GM12878 (cell line): ENCODE measurements around the gene DEPDC7. TPM values are rescaled to one million over a fixed set of nuclear protein-coding genes. Genes with fewer than 3 reads are reported as not detected.
A peak's percentile ranks its signal among the peaks of the same experiment; 100 is the strongest.
"Not testable (repeated sequence)": the region's sequence is repeated elsewhere in the genome, so short reads cannot be mapped to it uniquely, and the experiment has no call there.

Source experiments
- ATAC-seq: fragments of 200-7000 bp; cut with Tn5 transposase; 3 replicates; pipeline ENCODE4 v1.9.1; 2020; ENCODE audit warnings: mild to moderate bottlenecking, moderate library complexity
- BruUV-seq: library from RNA; stranded (reverse); fragments of 400-500 nt; replicated peaks from 2 replicates; lab custom pipeline; 2021; lab: Mats Ljungman, UMichigan
- CTCF ChIA-PET: fragments of 300-600 bp; sonication (Branson Sonifier 250); formaldehyde crosslinking; extraction: SDS; loops from one replicate; lab custom pipeline; 2021; ENCODE audit warnings: inconsistent platforms; lab: Yijun Ruan, JAX
- POLR2A ChIA-PET: fragments of 350-600 bp; formaldehyde crosslinking; extraction: SDS; loops from one replicate; lab custom pipeline; 2021; ENCODE audit warnings: inconsistent platforms; lab: Charles Lee
- RAD21 ChIA-PET: fragments of 300-600 bp; sonication (Branson Sonifier 250); formaldehyde crosslinking; loops from one replicate; lab custom pipeline; 2023; ENCODE audit warnings: antibody characterized with exemption; ENCODE audit not compliant: unreplicated experiment; lab: Charles Lee
- SMC1A ChIA-PET: fragments of 300-600 bp; sonication (Branson Sonifier 250); formaldehyde crosslinking; loops from one replicate; lab custom pipeline; 2023; ENCODE audit not compliant: unreplicated experiment, uncharacterized antibody; lab: Charles Lee
- DNase-seq: peaks from one replicate; pipeline ENCODE4 v3.0.0-alpha.2; 2011; ENCODE audit warnings: low read depth, low spot score
- FAIRE-seq: peaks from 3 replicates; lab custom pipeline; 2011; peaks lifted over from hg19 to GRCh38; lab: Jason Lieb, UNC
- H2AFZ ChIP-seq: 2 replicates; pipeline ENCODE4 v1.6.0; 2011; ENCODE audit warnings: low read depth, low read length, control low read depth; ENCODE audit not compliant: control insufficient read depth
- H3K27ac ChIP-seq: 2 replicates; pipeline ENCODE4 v1.5.1; 2011; ENCODE audit warnings: control low read depth; ENCODE audit not compliant: control insufficient read depth, insufficient read depth
- H3K27me3 ChIP-seq, 2 experiments: replicated peaks in 1 of 2; 2 replicates each; pipeline versions ENCODE4 v1.6.0 to v1.6.1; 2011; ENCODE audit warnings: low read length in 1 of 2; ENCODE audit not compliant: control insufficient read depth in 2 of 2, insufficient read depth in 2 of 2
- H3K36me3 ChIP-seq, 2 experiments: 2 replicates each; pipeline ENCODE4 v1.5.1; 2011; ENCODE audit warnings: low read length in 1 of 2; ENCODE audit not compliant: control insufficient read depth in 2 of 2, insufficient read depth in 2 of 2
- H3K4me1 ChIP-seq: 2 replicates; pipeline ENCODE4 v1.6.1; 2011; ENCODE audit warnings: mild to moderate bottlenecking, low read length, moderate library complexity, mixed read lengths; ENCODE audit not compliant: control insufficient read depth, insufficient read depth
- H3K4me2 ChIP-seq: 2 replicates; pipeline ENCODE4 v1.6.0; 2011; ENCODE audit warnings: control low read depth; ENCODE audit not compliant: control insufficient read depth, insufficient read depth
- H3K4me3 ChIP-seq: fragments of 200-600 bp; sonication (generic); 2 replicates; pipeline ENCODE4 v1.5.1; 2016
- H3K79me2 ChIP-seq: 2 replicates; pipeline ENCODE4 v1.6.0; 2011; ENCODE audit warnings: low read length; ENCODE audit not compliant: control insufficient read depth, insufficient read depth
- H3K9ac ChIP-seq: 2 replicates; pipeline ENCODE4 v1.8.0; 2011; ENCODE audit warnings: low read length, control low read depth, mixed read lengths; ENCODE audit not compliant: control insufficient read depth, insufficient read depth
- H3K9me3 ChIP-seq: replicated peaks from 3 replicates; pipeline ENCODE4 v1.5.1; 2011; ENCODE audit warnings: mild to moderate bottlenecking, low read length; ENCODE audit not compliant: control insufficient read depth, insufficient read depth
- H4K20me1 ChIP-seq: 2 replicates; pipeline ENCODE4 v1.6.0; 2011; ENCODE audit not compliant: control insufficient read depth, insufficient read depth
- ASH2L ChIP-seq: fragments of 300-600, 200-600 bp; sonication (generic); IDR thresholded peaks from 2 replicates; pipeline ENCODE4 v1.6.1; 2017; ENCODE audit warnings: low read depth, mild to moderate bottlenecking, borderline replicate concordance
- ETV6 ChIP-seq, 2 experiments: fragments of 450-650 bp in 1 of 2; IDR thresholded peaks in 1 of 2; conservative IDR thresholded peaks in 1 of 2; 2 replicates each; pipeline ENCODE4 v1.6.1; 2014; ENCODE audit warnings: antibody characterized with exemption in 1 of 2, borderline replicate concordance in 1 of 2, low read depth in 1 of 2, mild to moderate bottlenecking in 1 of 2, moderate library complexity in 1 of 2
- KDM1A ChIP-seq: fragments of 200-600 bp; sonication (generic); IDR thresholded peaks from 2 replicates; pipeline ENCODE4 v1.6.1; 2016; ENCODE audit warnings: borderline replicate concordance
- MXI1 ChIP-seq: fragments of 150-350 bp; IDR thresholded peaks from 2 replicates; pipeline ENCODE4 v1.6.1; 2011; ENCODE audit warnings: low read depth, mild to moderate bottlenecking, inconsistent platforms, low read length, improper control_type of control experiment
- NBN ChIP-seq: fragments of 450-650 bp; IDR thresholded peaks from 2 replicates; pipeline ENCODE4 v1.6.1; 2016
- NFYA ChIP-seq: IDR thresholded peaks from 2 replicates; pipeline ENCODE4 v1.6.1; 2011; ENCODE audit warnings: low read depth, mild to moderate bottlenecking, low read length, improper control_type of control experiment, borderline replicate concordance
- NFYB ChIP-seq: IDR thresholded peaks from 2 replicates; pipeline ENCODE4 v1.6.1; 2011; ENCODE audit warnings: low read depth, mild to moderate bottlenecking, low read length, improper control_type of control experiment, moderate library complexity; ENCODE audit not compliant: insufficient read depth
- NKRF ChIP-seq: fragments of 450-650 bp; conservative IDR thresholded peaks from 2 replicates; pipeline ENCODE4 v1.6.1; 2017; ENCODE audit warnings: mild to moderate bottlenecking, moderate library complexity
- RFX5 ChIP-seq: IDR thresholded peaks from 2 replicates; pipeline ENCODE4 v1.6.1; 2011; ENCODE audit warnings: low read depth, low read length, improper control_type of control experiment
- WGBS: methylation state at CpG from one replicate; pipeline ENCODE4 v1.1.6; 2016; ENCODE audit warnings: low lambda C conversion rate; ENCODE audit not compliant: insufficient replicate concordance, insufficient coverage; ENCODE audit errors: missing lambda C conversion rate; 5-methylcytosine and 5-hydroxymethylcytosine counted together
- in situ Hi-C: fragments of 300-500 bp; cut with MboI; formaldehyde crosslinking; loops from 9 replicates; pipeline ENCODE4 v1.14.3; 2018; ENCODE audit warnings: mixed read lengths
- intact Hi-C: fragments of 100-400 bp; cut with micrococcal nuclease; formaldehyde crosslinking; loops from one replicate; pipeline ENCODE4 v1.14.2; 2022; ENCODE audit not compliant: unreplicated experiment
- polyA plus RNA-seq, 11 experiments: library from polyadenylated mRNA; depleted of rRNA in 4 of 11; unstranded in 6 of 11; stranded (reverse) in 5 of 11; fragments of >200 nt; fragmentation: Nextera tagmentation in 4 of 11; fragmentation: Illumina TruSeq in 1 of 11; extraction: Ambion mirVana in 4 of 11; extraction: Trizol in 1 of 11; gene quantifications; 1 replicate in 1 of 11; 2 replicates in 10 of 11; pipeline versions ENCODE4 v1.2.1 to v1.2.3, GENCODE V29; 2011 to 2016; ENCODE audit warnings: inconsistent platforms in 2 of 11, missing spikeins in 2 of 11, low read depth in 1 of 11
- total RNA-seq, 4 experiments: library from RNA; depleted of rRNA in 3 of 4; stranded (reverse); fragments of >200 nt in 3 of 4; fragmentation: Illumina TruSeq in 1 of 4; extraction: Trizol in 1 of 4; gene quantifications; 2 replicates each; pipeline versions ENCODE4 v1.2.1 to v1.2.3, GENCODE V29; 2013 to 2021
- TF ChIP-seq, protein P1 (sequence below): fragments of 450-650 bp; IDR thresholded peaks from 2 replicates; pipeline ENCODE4 v1.6.1; 2017; ENCODE audit warnings: mild to moderate bottlenecking, low read depth, inconsistent platforms; ENCODE audit not compliant: poor library complexity, severe bottlenecking

Gene DEPDC7
- total and polyA plus RNA-seq, 10 of the 15 experiments (the other 5 are each of a cell fraction or from before 2014, with no cell fraction given) = 0.06 to 1.1 (median 0.49) TPM

GRCh38 chr11:33029218-33029617 is 13.5 kb downstream of the DEPDC7 start:
- RAD21 ChIA-PET = interaction anchor here (0.6 to 1.4 kb wide), 2 partner anchors 9 to 69 kb away, joined by 3 read pairs; no protein-coding TSS in a partner anchor
- DNase-seq, H2AFZ ChIP-seq, FAIRE-seq, H4K20me1 ChIP-seq, H3K4me1 ChIP-seq, BruUV-seq, H3K9ac ChIP-seq, H3K27ac ChIP-seq, H3K4me3 ChIP-seq, H3K9me3 ChIP-seq, H3K4me2 ChIP-seq, H3K36me3 ChIP-seq, in situ Hi-C loops, H3K79me2 ChIP-seq, H3K27me3 ChIP-seq, intact Hi-C loops, ATAC-seq: not testable (repeated sequence)
- CTCF ChIA-PET = interaction anchor here (0.6 to 1.0 kb wide), 2 partner anchors 63 to 136 kb away, joined by 3 read pairs; no protein-coding TSS in a partner anchor
- 68% methylated on average over 6 of the region's 6 CpGs for WGBS
- POLR2A ChIA-PET = interaction anchor here (0.7 to 1.2 kb wide), 2 partner anchors 13 to 1472 kb away, joined by 3 to 5 read pairs; partner anchors contain the start of gene DEPDC7
- SMC1A ChIA-PET = interaction anchor here (0.6 to 1.8 kb wide), 6 partner anchors 10 to 520 kb away, joined by 3 to 9 read pairs (median 4); partner anchors contain the start of genes DEPDC7 and TCP11L1

DNA sequence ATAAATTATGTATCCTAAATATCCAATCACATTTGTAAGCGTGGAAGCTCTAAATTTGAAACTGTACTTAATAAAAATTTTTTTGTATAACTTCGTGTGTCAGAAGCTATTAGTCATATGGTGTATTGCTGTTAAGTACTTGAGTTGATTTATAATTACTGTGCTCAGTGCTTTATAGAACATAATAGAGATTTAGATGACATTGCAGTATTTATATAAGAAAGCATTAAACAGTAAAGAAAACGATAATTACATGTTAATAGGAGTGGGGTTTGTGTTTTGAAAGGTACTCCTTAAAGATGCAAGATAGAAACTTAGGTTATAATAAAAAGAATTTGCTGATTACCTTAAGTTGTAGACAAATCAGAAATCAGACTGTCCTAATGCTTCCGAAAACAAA is 17.8 kb downstream of the DEPDC7 start:
- SMC1A ChIA-PET = interaction anchor here (0.6 to 3.3 kb wide), 6 partner anchors 9 to 61 kb away, joined by 3 to 35 read pairs (median 8); no protein-coding TSS in a partner anchor
- in situ Hi-C loops = no loop called here
- no peaks in the 10 kb centered on the region for H3K9me3 ChIP-seq
- 37% methylated on average over 4 of the region's 4 CpGs for WGBS
- FAIRE-seq (peak; percentile 49), ATAC-seq (no peak), DNase-seq (no peak)
- H4K20me1 ChIP-seq = no peaks in the 10 kb centered on the region
- BruUV-seq = no TSS peak
- H3K36me3 ChIP-seq = no peaks in the 10 kb centered on the region
- H3K9ac ChIP-seq = no peak overlapping the region
- intact Hi-C loops = no loop called here
- RAD21 ChIA-PET = interaction anchor here (1.6 to 2.0 kb wide), 3 partner anchors 30 to 77 kb away, joined by 4 to 8 read pairs (median 7); no protein-coding TSS in a partner anchor
- no peak overlapping the region for H3K4me2 ChIP-seq
- POLR2A ChIA-PET = interaction anchor here (1.8 kb wide), 1 partner anchor 9 kb away, joined by 4 read pairs; no protein-coding TSS in a partner anchor
- H2AFZ ChIP-seq = no peak overlapping the region
- CTCF ChIA-PET = interaction anchor here (0.6 to 4.1 kb wide), 5 partner anchors 10 to 31 kb away, joined by 3 to 24 read pairs (median 11); no protein-coding TSS in a partner anchor
- H3K4me3 ChIP-seq = no peak overlapping the region
- H3K4me1 ChIP-seq = no peaks in the 10 kb centered on the region
- no peaks in the 10 kb centered on the region; a peak in 1 of 4 replicates for H3K27me3 ChIP-seq
- H3K79me2 ChIP-seq = no peaks in the 10 kb centered on the region
- H3K27ac ChIP-seq = no peak overlapping the region
- no peak for TF ChIP-seq ASH2L
- no peak for TF ChIP-seq ETV6 (conservative IDR thresholded peaks at IDR 0.05 in 1 of 2, IDR thresholded peaks at IDR 0.05 in 1 of 2; ENCODE audit: borderline replicate concordance in 1 of 2, low read depth in 1 of 2)
- no peak for TF ChIP-seq KDM1A
- no peak for TF ChIP-seq NFYB
- TF ChIP-seq, protein P1, sequence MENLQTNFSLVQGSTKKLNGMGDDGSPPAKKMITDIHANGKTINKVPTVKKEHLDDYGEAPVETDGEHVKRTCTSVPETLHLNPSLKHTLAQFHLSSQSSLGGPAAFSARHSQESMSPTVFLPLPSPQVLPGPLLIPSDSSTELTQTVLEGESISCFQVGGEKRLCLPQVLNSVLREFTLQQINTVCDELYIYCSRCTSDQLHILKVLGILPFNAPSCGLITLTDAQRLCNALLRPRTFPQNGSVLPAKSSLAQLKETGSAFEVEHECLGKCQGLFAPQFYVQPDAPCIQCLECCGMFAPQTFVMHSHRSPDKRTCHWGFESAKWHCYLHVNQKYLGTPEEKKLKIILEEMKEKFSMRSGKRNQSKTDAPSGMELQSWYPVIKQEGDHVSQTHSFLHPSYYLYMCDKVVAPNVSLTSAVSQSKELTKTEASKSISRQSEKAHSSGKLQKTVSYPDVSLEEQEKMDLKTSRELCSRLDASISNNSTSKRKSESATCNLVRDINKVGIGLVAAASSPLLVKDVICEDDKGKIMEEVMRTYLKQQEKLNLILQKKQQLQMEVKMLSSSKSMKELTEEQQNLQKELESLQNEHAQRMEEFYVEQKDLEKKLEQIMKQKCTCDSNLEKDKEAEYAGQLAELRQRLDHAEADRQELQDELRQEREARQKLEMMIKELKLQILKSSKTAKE = no peak
- no peak for TF ChIP-seq RFX5
- TF ChIP-seq NKRF = no peak
- TF ChIP-seq MXI1 = no peak
- no peak for TF ChIP-seq NBN
- TF ChIP-seq NFYA = no peak
